Suprapubic skin (tissue), 3 donors: Measurements from ENCODE around the gene IQCH.

Experiments
- CTCF ChIP-seq, 2 donors: fragments of 200-600 bp in 1 of 2; fragments of 450-650 bp in 1 of 2; sonication (generic) in 1 of 2; IDR thresholded peaks; one replicate each; pipeline ENCODE4 v1.5.1; 2016 to 2019; ENCODE audit warnings: antibody characterized with exemption in 2 of 2, mild to moderate bottlenecking in 1 of 2, moderate library complexity in 1 of 2
- POLR2A ChIP-seq, 2 donors: fragments of 450-650 bp; IDR thresholded peaks; one replicate each; pipeline ENCODE4 v1.6.1; 2017; ENCODE audit warnings: antibody characterized with exemption in 2 of 2, mild to moderate bottlenecking in 2 of 2, moderate library complexity in 2 of 2

- no peak for TF ChIP-seq CTCF (IDR thresholded peaks at IDR 0.05)
- no peak for TF ChIP-seq POLR2A (IDR thresholded peaks at IDR 0.05)
Measured at GRCh38 chr15:67506775-67507747, 252.5 kb downstream of the IQCH start.
